ENCODE results near the gene POLG. TPM values are rescaled to one million over a fixed set of nuclear protein-coding genes. Genes with fewer than 3 reads are reported as not detected.

The POLG gene
- total RNA-seq, 2 experiments from 2014 or later, result 96.1 to 102 TPM

- Mint-ChIP-seq H3K4me3 (no peak overlapping the region), H3K4me1 (peaks cover 15% of the 10 kb centered on the region), H3K27ac (no peak overlapping the region), H3K9me3 (no peaks in the 10 kb centered on the region), H3K36me3 (no peaks in the 10 kb centered on the region), H3K27me3 (peaks cover 92% of the 10 kb centered on the region)
- no peak for DNase-seq
Measured at GRCh38 chr15:89364341-89364740, 29.7 kb upstream of the POLG start.

DNA sequence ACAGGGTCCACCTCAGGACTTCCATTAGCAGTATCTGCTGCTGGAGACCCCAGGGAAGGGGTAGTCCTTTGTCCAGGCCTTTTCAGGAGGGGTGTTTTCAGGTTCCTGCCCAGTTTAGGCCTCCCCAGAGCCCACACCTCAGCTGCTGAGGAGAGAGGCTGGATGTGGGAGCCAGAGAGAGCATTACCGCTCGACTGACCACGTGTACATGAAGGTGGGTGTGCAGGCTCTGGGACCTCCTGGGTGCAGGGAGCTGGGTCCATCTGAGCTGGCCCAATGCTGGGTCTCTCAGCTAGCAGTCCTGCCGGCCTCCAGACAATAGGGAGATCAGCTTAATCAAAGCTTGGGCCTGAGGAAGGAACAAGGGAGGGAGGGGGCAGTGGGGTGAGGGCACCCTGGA lies 29.1 kb upstream of the POLG start:
- H3K36me3 Mint-ChIP-seq, result no peaks in the 10 kb centered on the region
- DNase-seq, result no peak
- no peak overlapping the region for H3K4me3 Mint-ChIP-seq
- H3K27me3 Mint-ChIP-seq, result peaks cover 89% of the 10 kb centered on the region
- H3K27ac Mint-ChIP-seq, result no peak overlapping the region
- H3K4me1 Mint-ChIP-seq, result peaks cover 15% of the 10 kb centered on the region
- H3K9me3 Mint-ChIP-seq, result no peaks in the 10 kb centered on the region

GRCh38 chr15:89363133-89363532 lies 28.5 kb upstream of the POLG start:
- Mint-ChIP-seq H3K27me3 (peaks cover 89% of the 10 kb centered on the region), H3K36me3 (no peaks in the 10 kb centered on the region), H3K9me3 (no peaks in the 10 kb centered on the region), H3K4me1 (peaks cover 17% of the 10 kb centered on the region), H3K27ac (no peak overlapping the region), H3K4me3 (no peak overlapping the region)
- DNase-seq, result no peak

DNA sequence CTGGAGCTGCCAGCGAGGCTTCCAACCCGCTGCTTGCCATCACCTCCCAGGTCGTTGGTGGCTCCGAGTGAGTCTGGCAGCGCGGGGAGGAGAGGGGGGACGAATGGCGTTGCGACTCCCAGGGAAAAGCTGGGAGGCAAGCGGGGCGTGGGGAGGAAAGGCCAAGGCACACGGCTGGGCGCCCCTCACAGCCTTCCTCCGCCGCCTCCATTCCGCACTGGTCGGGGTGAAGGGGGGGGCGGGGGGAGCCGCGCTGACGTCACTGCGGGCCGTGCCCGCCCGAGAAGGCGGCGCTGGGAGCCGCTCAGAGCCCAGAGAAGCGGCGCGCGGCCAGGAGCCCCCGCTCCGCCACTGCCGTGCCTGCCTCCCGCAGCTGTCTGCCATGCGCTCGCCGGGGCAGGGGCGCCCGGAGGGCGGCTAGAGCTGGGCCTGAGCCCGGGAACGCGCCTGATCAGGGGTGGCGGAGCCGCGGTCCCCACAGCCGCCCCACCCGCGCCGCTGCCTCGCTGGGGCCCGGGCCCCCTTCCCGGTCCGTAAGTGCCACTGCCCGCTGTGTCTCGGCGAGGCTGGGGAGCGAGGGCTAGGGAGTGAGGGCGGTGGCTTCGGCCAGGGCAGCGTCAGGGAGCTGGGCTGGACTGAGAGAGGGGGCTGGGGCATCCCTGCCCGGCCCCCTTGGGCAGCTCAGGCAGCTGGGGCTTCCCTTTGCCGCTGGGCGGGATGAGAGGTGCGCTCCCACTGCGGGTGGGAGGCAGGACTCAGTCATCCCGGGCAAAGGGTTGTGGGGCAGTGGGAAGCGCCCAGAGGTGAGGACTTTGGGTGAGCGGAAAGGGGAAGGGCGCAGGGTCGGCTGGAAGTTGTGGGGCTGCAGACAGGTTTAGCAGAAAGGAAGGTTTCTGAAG lies 27.8 kb upstream of the POLG start:
- H3K9me3 Mint-ChIP-seq, result no peaks in the 10 kb centered on the region
- H3K4me3 Mint-ChIP-seq, result no peak overlapping the region
- H3K36me3 Mint-ChIP-seq, result no peaks in the 10 kb centered on the region
- peaks cover 93% of the 10 kb centered on the region for H3K27me3 Mint-ChIP-seq
- H3K4me1 Mint-ChIP-seq, result peaks cover 17% of the 10 kb centered on the region
- no peak for DNase-seq
- no peak overlapping the region for H3K27ac Mint-ChIP-seq

DNA sequence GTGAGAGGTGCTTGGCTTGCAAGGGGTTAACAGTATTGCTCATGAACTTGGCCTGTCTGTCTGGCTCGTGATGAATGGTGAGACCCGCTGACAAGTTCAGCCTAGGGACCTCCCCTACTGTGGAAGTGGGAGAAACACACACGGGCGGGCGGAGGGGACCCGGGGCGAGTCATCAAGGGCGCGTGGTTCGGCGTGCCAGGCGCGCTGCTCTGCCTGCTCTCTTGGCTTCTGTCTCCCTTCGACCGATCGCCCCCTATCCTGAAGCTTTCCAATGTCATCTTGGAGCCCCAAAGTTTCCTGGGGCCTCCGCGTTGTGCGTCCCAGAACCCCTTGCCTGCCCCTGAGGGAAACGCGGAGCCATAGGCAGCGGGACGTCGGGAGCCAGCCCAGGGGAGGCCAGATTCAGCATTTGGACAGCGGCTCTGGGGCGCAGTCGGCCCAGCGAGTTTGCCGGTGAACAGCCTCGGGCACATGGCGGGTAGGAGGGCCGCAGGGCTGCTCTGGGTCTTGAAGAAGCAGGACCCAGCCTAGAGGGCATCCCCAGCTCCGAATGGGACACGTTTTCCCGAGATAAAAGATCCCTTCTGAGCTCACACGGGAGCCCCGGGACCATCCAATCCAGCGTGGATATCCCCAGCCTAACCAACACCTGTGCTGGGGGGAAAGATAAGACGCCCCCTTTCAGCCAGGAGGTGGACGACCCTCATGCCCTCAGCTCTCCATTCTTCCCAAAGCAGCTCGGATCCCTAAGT lies 27.0 kb upstream of the POLG start:
- Mint-ChIP-seq H3K27me3 (peaks cover 93% of the 10 kb centered on the region), H3K9me3 (no peaks in the 10 kb centered on the region), H3K4me1 (peaks cover 12% of the 10 kb centered on the region), H3K4me3 (no peak overlapping the region), H3K36me3 (no peaks in the 10 kb centered on the region), H3K27ac (no peak overlapping the region)
- peak; percentile 72 for DNase-seq

DNA sequence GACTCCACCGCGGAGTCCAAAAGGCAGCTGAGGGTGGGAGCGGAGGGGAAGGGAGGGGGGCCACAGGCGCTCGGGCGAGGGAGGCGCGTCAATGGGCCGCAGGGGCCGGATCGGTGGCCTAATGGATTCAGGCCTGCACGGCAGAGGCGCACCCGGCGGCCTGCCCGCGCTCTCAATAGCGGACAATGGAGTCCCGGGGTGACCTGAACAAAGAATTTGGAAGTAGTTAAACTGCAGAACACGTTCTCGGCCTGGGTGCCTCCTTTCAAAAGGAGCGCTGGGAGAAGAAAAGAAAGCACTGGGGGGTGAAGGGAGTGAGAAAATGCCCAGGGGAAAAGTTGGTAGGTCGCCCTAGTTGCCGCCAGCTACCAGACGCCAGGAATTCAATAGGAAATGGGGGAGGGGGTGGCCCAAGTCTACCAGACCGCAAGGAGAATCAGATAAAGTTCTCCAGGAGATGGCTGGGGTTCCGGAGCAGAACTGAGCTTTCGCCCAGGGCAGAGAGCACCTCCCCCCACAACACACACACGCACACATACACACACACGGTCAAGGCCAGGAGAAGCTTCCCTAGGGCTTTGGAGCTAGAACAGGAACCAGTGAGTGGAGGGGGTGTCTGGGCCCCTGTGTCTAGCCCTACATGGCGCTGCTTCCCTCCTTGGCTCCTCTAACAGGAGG lies 25.8 kb upstream of the POLG start:
- H3K9me3 Mint-ChIP-seq, result no peaks in the 10 kb centered on the region
- H3K4me3 Mint-ChIP-seq, result no peak overlapping the region
- H3K27ac Mint-ChIP-seq, result no peak overlapping the region
- peaks cover 11% of the 10 kb centered on the region for H3K4me1 Mint-ChIP-seq
- no peak for DNase-seq
- peaks cover 91% of the 10 kb centered on the region for H3K27me3 Mint-ChIP-seq
- no peaks in the 10 kb centered on the region for H3K36me3 Mint-ChIP-seq

GRCh38 chr15:89359471-89360293 lies 25.1 kb upstream of the POLG start:
- H3K36me3 Mint-ChIP-seq, result no peaks in the 10 kb centered on the region
- peaks cover 91% of the 10 kb centered on the region for H3K27me3 Mint-ChIP-seq
- peaks cover 11% of the 10 kb centered on the region for H3K4me1 Mint-ChIP-seq
- H3K27ac Mint-ChIP-seq, result no peak overlapping the region
- H3K9me3 Mint-ChIP-seq, result no peaks in the 10 kb centered on the region
- H3K4me3 Mint-ChIP-seq, result peak overlapping the region; percentile 14
- no peak for DNase-seq

DNA sequence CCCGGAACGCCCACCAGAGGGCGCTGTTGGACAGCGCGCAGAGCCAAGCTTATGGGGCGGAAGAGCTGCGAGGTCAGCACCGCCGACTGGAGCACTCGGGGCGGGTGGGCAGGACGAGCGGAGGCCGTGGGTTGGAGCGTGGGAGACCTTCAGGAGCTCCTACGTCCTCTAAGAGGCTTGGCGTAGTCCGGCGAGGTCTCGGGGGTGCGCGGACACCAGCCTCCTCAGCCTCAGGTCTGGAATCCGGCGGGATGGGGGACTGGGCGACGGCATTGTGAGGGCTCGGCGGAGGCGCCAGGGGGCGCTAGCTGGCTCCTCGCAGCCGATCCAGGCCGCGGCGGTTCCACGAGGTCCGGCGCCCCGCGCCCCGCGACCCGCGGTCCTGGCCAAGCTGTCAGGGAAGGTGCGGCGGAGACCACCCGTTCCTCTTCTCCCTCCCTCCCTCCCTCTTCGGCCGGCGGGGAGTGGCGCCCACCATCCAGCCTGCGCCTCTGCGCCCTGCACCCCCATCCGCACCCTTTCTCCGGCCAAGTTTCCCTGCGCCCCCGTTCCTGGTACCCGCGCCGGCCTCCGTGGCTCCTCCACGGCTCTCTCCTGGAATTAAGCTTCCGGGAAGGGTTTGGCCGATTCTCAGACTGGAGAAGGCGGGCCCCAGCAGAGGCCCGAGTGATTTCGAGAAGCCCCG lies 24.3 kb upstream of the POLG start:
- Mint-ChIP-seq H3K27ac (no peak overlapping the region), H3K4me3 (peak overlapping the region; percentile 78), H3K27me3 (peaks cover 91% of the 10 kb centered on the region), H3K36me3 (no peaks in the 10 kb centered on the region), H3K4me1 (peaks cover 11% of the 10 kb centered on the region), H3K9me3 (no peaks in the 10 kb centered on the region)
- DNase-seq, result peak; percentile 84

DNA sequence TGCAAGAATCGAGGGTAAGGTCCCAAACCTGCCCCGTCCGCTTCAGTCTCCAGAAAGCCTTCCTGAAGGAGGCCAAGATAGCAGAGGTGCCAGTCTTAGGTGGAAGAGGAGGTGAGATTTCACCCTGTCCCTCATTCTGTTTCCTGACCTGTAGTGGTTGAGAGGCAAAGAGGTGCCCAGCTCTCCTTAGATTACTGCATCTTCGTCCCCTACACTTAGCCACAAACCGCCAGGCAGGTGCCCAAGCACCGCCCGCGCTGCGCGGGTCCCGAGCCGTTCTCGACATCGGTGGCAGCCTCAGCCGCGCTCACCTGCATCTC lies 23.8 kb upstream of the POLG start:
- Mint-ChIP-seq H3K4me3 (peak overlapping the region; percentile 78), H3K27me3 (peaks cover 91% of the 10 kb centered on the region), H3K27ac (no peak overlapping the region), H3K36me3 (no peaks in the 10 kb centered on the region), H3K4me1 (peaks cover 11% of the 10 kb centered on the region), H3K9me3 (no peaks in the 10 kb centered on the region)
- DNase-seq, result no peak

DNA sequence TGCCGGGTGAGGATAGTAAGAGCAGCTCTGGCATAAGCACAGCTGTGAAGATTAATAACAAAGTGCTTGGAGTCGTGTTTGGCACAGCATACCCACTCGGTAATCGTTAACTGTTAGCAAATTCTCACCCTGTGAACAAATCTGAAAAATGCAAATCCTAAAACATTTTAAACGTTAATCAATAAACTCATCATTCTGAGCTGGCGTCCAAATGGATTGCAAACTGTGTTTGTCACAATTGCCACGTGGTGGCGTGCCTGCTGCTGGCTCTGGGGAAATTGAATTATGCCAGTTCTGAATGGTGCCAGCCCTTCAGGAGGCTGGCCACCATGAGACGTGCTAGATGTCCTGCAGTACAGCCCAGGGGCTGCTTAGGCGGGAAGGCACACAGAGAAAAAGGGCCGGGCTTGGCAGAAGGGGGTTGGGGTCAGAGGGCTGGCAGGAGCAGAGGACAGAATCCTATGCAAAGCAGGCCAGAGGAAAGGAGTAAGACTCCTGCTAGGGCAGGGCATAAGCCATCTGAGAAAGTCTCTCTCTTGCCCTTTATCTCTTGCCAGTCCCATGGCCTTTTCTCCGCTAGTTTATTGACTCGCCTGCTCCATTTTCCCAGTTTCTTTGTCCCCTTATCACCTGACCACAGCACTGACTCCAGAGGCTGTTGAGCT lies 22.1 kb upstream of the POLG start:
- no peak for DNase-seq
- no peak overlapping the region for H3K4me3 Mint-ChIP-seq
- H3K27me3 Mint-ChIP-seq, result peaks cover 82% of the 10 kb centered on the region
- no peak overlapping the region for H3K27ac Mint-ChIP-seq
- H3K36me3 Mint-ChIP-seq, result no peaks in the 10 kb centered on the region
- H3K4me1 Mint-ChIP-seq, result peaks cover 11% of the 10 kb centered on the region
- no peaks in the 10 kb centered on the region for H3K9me3 Mint-ChIP-seq

GRCh38 chr15:89353991-89354390 lies 19.4 kb upstream of the POLG start:
- peaks cover 63% of the 10 kb centered on the region for H3K27me3 Mint-ChIP-seq
- H3K27ac Mint-ChIP-seq, result no peak overlapping the region
- H3K36me3 Mint-ChIP-seq, result no peaks in the 10 kb centered on the region
- H3K4me1 Mint-ChIP-seq, result peaks cover 2% of the 10 kb centered on the region
- H3K9me3 Mint-ChIP-seq, result no peaks in the 10 kb centered on the region
- DNase-seq, result no peak
- H3K4me3 Mint-ChIP-seq, result no peak overlapping the region

DNA sequence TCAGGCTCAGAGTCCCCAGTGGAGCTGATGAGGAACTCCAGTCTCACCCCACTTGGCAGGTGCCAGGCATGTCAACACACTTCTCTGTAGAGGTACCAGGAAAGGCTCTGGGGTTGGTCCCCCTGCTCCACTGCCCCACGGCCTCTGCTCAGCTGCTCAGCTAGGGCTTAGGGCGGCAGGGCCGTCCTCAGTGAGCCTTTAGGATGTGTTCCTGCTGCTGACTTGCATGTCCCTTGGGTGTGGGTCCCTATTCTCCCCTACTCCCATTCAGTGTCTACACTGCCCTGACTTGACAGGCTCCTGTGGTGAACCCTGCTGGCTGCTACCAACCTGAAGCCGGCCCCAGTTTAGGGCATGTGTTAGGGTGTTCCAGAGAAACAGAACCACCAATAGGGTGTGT lies 17.9 kb upstream of the POLG start:
- no peak overlapping the region for H3K27ac Mint-ChIP-seq
- peaks cover 49% of the 10 kb centered on the region for H3K27me3 Mint-ChIP-seq

DNA sequence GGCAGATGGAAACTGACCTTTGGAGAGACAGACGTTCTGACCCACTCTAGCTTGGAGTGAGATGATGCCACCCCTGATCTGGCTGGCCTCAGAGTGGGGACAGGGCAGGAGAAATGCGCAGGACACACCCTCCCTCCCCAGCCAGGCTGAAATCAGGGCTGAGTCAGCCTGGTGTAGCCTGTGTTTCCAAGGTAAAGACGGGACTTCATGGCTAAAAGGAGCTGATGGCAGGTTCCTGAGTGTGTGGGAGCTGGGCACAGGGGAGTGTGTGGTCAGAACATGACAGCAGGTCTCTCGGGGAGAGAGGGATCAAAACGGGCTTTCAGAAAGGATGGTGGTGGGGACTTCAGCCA lies 14.6 kb upstream of the POLG start:
- H3K9me3 Mint-ChIP-seq, result no peaks in the 10 kb centered on the region
- H3K27me3 Mint-ChIP-seq, result peaks cover 18% of the 10 kb centered on the region
- H3K36me3 Mint-ChIP-seq, result no peaks in the 10 kb centered on the region
- no peak overlapping the region for H3K27ac Mint-ChIP-seq
- no peak for DNase-seq
- H3K4me1 Mint-ChIP-seq, result no peaks in the 10 kb centered on the region
- H3K4me3 Mint-ChIP-seq, result no peak overlapping the region

More for the DNA sequence above, 17.9 kb upstream of the POLG start:
- no peak overlapping the region for H3K4me3 Mint-ChIP-seq
- no peaks in the 10 kb centered on the region for H3K4me1 Mint-ChIP-seq
- H3K9me3 Mint-ChIP-seq, result no peaks in the 10 kb centered on the region
- no peak for DNase-seq
- no peaks in the 10 kb centered on the region for H3K36me3 Mint-ChIP-seq

All from activated naive CD8-positive, alpha-beta T cell treated with anti-CD3 and anti-CD28 coated beads for 36 hours (primary cell).